HG03354 (cell line): ENCODE measurements around the gene OSBPL8.
"Not testable (repeated sequence)": the region's sequence is repeated elsewhere in the genome, so short reads cannot be mapped to it uniquely, and the experiment has no call there.

Experiments
- ATAC-seq: cut with Tn5 transposase; IDR thresholded peaks from one replicate; pipeline ENCODE4 v1.9.1; 2021; ENCODE audit warnings: mild to moderate bottlenecking; ENCODE audit not compliant: unreplicated experiment, poor library complexity, severe bottlenecking

Gene OSBPL8

DNA sequence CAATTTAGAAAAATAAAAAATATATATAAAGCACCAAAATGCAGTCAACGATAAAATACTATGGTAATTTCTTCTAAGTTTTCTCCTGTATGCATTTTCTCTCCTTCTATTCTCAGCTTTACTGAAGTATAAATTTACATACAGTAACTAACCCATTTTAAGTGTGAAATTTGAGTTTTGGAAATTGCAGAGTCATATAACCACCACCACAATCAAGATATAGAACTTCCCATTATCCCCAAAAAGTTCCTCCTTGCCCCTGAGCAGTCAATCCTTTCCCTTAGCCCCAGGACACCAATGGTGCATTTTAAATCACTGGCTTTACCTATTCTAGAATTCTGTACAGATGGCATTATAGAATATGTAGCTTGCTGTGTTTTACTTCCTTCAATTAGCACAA, 180.3 kb downstream of the OSBPL8 start:
- no peak for ATAC-seq

GRCh38 chr12:76376876-76377275, 182.7 kb downstream of the OSBPL8 start:
- not testable (repeated sequence) for ATAC-seq

DNA sequence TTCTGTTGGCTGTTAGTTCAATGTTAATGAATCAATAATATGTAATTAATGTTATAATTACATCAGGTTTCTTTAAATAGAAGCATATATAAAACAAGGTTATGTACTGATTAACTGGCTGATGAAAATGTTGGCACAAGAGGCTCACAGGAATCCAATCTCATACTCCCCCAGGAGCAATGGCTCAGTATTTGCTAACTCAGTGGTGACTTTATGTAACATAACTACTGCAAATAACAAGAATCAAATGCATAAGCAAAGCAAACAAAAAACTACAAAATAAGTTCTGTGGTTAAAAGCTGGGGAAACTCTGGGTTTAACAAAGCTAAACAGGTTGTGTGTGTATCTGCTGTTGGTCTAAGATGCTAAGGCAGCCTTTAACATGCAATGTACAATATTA, 183.6 kb downstream of the OSBPL8 start:
- ATAC-seq, result no peak

- no peak for ATAC-seq
These were observed 184.1 kb downstream of the OSBPL8 start for GRCh38 chr12:76375470-76375869.

DNA sequence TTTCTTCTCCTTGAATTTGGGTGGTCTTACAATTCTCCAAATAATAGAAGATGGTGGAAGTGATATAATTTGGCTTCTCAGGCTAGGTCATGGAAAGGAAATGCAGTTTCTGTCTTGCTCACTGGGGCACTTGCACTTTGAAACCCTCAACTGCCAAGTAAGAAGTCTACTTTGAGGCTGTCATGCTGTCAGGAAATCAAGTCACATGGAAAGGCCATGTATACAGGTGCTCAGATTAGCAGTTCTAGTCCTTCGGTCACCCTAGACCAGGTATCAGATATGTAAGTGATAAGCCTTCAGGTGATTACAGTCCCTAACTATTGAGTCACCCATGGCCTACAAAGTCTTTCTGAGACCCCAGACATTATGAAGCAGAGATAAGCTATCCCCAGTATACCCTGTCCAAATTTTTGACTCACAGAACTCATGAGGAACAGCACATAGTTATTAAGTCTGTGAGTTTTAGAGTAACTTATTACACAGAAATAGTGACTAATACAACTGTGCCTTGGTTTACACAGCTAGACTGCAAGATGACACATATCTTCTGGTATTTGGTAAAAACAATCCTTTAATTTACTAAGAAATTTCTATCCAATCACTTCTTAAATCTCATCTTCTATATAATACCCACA, 185.1 kb downstream of the OSBPL8 start:
- ATAC-seq, result no peak

DNA sequence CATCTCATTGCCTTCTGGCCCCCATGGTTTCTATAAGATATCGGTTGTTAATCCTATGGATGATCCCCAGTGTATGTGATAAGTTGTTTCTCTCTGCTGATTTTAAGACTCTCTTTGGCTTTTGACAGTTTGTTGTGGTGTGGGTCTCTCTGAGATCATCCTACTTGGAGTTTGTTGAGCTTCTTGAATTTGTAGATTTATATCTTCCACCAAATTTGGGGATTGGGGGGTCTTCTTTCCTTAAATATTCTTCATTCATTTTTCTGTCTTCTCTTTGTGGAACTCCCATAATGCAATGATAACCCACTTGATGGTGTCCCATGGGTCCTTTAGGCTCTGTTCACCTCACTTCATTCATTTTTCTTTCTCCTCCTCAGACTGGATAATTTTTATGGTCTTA, 191.3 kb downstream of the OSBPL8 start:
- no peak for ATAC-seq

GRCh38 chr12:76366163-76366562, 193.4 kb downstream of the OSBPL8 start:
- no peak for ATAC-seq

DNA sequence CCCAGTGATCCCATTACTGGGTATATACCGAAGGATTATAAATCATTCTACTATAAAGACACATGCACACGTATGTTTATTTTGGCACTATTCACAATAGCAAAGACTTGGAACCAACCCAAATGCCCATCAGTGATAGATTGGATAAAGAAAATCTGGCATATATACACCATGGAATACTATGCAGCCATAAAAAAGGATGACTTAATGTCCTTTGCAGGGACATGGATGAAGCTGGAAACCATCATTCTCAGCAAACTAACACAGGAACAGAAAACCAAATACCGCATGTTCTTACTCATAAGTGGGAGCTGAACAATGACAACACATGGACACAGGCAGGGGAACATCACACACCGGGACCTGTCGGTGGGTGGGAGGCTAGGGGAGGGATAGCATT, 195.4 kb downstream of the OSBPL8 start:
- ATAC-seq, result not testable (repeated sequence)

DNA sequence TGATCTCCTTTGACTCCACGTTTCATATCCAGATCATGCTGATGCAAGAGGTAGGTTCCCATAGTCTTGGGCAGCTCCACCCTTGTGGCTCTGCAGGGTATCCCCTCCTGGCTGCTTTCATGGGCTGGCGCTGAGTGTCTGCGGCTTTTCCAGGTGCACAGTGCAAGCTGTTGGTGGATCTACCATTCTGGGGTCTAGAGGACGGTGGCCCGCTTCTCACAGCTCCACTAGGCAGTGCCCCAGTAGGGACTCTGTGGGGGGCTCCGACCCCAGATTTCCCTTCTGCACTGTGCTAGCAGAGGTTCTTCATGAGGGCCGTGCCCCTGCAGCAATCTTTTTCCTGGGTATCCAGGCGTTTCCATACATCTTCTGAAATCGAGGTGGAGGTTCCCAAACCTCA, 199.3 kb downstream of the OSBPL8 start:
- no peak for ATAC-seq

DNA sequence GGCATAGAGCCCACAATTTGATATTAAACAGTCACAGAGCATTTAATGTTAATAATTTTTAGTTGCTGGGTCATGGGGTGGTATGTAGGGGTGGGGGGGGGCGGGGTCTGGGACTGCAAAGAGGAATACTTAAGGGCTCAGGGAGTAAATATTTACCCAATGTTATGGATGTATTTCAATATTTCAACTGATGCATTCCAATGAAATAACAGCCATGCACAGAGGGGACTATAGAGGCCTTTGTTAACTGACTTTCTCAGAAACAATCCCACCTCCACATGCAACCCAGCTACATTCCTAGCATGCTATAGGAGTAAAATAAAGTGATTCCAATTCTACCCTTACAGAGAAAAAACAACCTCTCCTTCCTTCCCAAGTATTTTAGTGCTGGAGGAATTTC, 203.5 kb downstream of the OSBPL8 start:
- no peak for ATAC-seq

DNA sequence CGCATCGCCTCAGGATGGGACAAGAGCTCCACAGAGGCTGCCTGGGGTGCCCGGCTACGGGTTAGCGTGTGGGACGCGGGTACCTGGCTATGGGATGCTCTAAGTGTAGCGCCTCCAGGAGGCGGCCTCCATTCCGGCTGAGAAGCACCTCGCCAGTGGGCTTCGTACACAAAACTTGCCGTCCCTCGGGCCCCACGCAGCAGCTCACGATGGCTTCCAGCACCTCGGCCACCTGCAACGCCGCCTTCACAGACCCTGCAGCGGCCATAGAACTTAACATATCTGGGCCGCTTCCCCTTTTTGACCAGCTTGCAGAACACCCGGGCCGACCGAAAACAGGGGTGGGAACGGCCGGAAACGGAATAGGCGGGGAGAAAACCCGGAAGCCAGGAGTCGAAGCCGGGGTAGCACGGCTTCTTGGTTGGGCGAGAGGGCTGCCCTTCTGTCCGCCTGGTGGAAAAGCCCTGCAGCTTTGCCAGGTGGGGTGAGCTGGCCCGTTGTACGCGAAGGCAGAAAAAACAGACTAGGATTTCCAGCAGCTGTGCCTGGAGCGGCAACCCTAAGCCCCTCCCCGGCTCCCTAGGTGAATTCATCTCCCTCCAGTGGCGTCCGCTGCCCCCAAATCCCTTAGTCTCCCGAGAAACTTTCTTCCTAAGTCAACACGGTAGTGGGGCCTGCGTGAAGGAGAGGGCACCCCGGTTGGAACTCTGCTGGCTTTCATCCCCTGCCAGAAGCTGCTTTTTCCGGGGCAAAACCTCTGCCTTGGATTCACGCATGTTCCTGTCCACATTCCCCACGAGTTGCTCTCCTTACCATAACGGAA, 211.3 kb downstream of the OSBPL8 start, which contains the start of gene BBS10:
Gene BBS10, minus strand, starts transcription at position 337 of the 823 bp plus-strand sequence. Its CDS starts 57 bp downstream, at position 280.
- ATAC-seq, result peak; percentile 99

DNA sequence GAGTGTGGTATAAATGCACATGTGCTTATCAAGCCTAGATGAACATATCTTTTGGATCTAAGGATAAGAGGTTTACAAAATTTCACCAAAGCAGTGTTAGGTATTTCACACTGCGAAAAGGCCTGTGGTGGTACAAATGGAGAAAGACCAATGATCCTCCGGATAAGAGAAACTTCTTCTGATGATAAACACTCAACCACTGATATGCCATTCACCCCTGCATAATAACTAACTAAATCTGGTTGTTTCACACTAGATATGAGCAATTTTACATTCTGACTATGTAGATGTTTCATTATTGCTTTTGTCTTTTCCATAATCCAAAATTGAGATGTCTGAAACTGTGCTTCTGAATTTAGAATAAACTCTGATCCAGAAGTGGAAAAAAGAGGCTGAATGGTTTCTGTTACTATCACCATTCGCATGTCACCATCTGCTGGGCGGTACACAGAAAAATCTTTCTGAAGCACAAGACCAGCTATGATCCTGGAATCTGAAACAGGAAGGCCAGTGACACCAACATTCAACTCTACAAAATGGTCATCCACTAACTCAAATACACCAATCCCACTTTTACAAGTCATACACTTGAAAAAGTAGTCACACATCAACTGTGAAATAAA, 212.7 kb downstream of the OSBPL8 start:
- no peak for ATAC-seq

DNA sequence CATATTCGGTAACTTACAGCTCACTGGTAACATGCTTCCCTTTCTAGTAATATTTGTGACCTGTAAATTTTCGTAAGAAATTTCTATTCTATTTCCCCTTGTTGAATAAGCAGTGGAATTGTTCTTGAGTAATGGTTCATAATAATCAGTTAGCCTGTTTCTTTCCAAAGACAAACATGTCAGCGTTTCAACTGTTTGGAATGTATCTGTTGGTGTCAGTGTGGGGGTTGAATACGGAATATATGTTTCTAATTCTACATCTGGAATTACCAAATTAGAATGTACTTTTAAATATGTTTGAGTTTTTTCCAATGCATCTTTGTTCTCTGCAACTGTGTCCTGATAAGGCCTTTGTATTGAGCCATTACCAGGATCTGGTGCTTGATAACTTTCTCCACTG, 213.3 kb downstream of the OSBPL8 start:
- ATAC-seq, result no peak

DNA sequence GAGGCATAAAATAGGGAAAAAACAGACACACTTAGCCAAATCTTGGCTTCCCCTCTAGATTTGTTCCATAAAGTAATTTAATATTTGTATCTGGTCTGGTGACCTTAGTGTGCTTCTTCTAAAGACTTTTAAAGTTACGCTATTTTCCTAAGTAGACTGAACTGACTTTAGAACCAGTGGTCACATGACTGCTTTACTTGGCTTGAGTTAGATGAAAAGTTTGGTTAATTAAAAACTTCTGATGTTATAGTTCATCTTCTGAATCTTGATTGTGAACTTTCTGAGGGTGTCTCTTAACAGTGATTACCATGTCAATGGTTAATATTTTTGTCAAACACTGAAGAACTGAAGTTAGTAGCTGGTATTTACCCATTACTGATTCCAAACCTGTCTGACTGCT, 214.0 kb downstream of the OSBPL8 start:
- no peak for ATAC-seq

DNA sequence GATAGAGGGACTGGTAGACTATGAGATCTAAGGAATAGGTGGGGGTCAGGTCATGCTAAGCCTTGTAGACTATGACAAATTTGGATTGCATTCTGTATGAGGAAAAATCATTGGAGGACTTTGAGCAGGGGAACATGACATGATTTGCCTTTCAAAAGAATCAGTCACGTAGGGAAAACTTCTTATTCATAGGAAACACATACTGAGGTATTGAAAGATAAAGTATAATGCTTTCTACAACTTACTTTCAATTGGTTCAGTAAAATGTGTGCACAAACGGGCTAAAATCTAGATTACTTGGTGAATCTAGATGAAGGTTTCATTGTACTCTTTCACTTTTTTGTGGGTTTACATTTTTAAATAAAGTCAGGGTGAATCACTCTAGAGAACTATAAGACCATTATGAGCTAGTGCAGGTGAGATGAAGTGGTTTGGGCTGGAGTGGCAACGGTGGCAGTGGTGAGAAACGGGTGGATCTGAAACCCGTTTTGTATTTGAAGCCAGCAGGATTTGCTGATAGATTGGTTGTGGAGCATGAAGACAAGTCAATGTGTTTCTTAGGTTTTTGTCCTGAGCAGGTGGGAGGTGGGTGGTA, 218.0 kb downstream of the OSBPL8 start:
- no peak for ATAC-seq

DNA sequence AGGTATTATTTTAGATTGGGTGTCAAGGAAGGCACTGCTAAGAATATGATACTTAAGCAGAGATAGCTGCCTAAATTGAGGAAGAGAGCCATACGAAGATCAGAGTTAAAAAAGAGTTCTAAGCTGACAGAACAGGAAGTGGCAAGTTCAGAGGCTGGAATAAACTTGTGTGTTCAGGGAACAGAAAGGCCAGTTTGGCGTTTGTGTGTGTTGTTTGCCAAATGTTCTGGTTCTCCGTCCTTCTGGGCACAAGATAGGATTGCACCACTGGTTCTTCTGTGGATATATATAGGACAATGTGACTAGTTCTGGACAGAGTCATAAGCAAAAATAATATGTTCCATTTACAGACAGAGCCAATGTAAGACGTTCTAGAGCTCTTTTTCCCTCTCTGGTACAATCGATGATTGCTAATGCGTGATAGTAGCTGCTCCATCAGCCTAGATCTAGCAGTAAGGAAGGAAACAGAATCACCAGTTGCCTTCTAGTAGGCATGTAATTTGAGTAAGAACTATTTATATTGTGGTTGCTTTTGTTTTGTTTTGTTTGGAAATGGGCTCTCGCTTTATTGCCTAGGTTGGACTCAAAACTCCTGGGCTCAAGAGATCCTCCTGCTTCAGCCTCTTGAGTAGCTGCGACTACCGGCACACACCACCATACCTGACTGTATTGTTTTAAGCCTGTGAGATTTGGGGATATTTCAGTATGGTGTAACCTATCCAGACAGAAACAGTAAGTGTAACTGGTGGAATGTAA, 218.7 kb downstream of the OSBPL8 start:
- ATAC-seq, result no peak

- ATAC-seq, result no peak
These were observed 222.0 kb downstream of the OSBPL8 start for GRCh38 chr12:76337583-76337982.

DNA sequence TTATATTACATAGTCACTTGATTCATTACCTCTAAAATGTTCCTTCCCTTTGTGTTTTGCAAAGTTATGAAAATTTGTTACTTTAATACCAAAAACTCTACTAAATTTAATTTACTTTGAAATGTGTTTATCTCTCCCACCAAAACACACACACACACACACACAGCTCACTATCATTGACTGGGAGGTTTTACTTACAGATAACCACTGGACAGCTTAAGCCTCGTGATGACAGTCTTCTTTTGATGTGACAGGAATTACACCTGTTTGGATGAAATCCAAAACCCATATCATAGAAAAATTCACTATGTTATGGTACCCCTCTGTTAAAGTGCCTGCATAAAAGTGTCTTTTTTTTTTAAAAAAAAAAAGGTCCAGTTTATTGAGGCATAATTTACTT, 227.0 kb downstream of the OSBPL8 start:
- ATAC-seq, result no peak

DNA sequence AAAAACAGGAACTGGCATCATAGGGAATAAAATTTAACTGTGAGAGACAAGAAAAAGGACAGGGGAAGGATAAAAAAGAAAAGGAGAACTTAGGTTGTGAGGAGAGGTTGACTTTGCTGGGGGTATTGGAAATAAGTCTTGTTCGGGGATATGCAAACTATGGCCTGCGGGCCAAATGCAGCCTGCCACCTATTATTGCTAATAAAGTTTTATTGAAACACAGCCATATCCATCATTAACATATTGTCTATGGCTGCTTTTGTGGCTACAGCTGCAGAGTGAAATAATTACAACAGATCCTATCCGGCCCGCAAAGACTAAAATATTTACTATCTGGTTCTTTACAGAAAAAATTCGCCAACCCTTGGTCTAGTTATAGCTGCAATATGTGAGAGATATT, 230.0 kb downstream of the OSBPL8 start:
- no peak for ATAC-seq

GRCh38 chr12:76329159-76329558, 230.4 kb downstream of the OSBPL8 start:
- ATAC-seq, result no peak
